CD14-positive monocyte (primary cell): Measurements from ENCODE around the gene CDH4. TPM values are rescaled to one million over a fixed set of nuclear protein-coding genes. Genes with fewer than 3 reads are reported as not detected.
"Not testable (repeated sequence)": the region's sequence is repeated elsewhere in the genome, so short reads cannot be mapped to it uniquely, and the experiment has no call there.

ENCODE experiments used
- DNase-seq, 3 donors: peaks; one replicate each; pipeline ENCODE4 v3.0.0-alpha.2; 2011 to 2022
- H2AFZ ChIP-seq: 2 replicates; pipeline ENCODE4 v1.6.0; 2012; ENCODE audit warnings: mild to moderate bottlenecking, low read depth, low read length, inconsistent platforms; ENCODE audit not compliant: insufficient read depth, poor library complexity, severe bottlenecking
- H3K27ac ChIP-seq, 2 donors: 1 replicate in 1 of 2; 2 replicates in 1 of 2; pipeline ENCODE4 v1.5.1; 2012 to 2013; ENCODE audit warnings: low read length in 2 of 2, control low read depth in 1 of 2, inconsistent platforms in 1 of 2, low read depth in 1 of 2, mild to moderate bottlenecking in 1 of 2
- H3K27me3 ChIP-seq, 2 donors: one replicate each; pipeline versions ENCODE4 v1.6.0 to v1.6.1; 2011 to 2013; ENCODE audit warnings: low read length in 2 of 2; ENCODE audit not compliant: control insufficient read depth in 2 of 2, insufficient read depth in 2 of 2
- H3K36me3 ChIP-seq, 2 donors: replicated peaks in 1 of 2; 1 replicate in 1 of 2; 2 replicates in 1 of 2; pipeline versions ENCODE4 v1.5.1 to v1.6.1; 2012 to 2013; ENCODE audit warnings: low read length in 2 of 2, control low read depth in 1 of 2, inconsistent platforms in 1 of 2, mild to moderate bottlenecking in 1 of 2; ENCODE audit not compliant: insufficient read depth in 2 of 2, control insufficient read depth in 1 of 2
- H3K4me1 ChIP-seq, 2 donors: 1 replicate in 1 of 2; 2 replicates in 1 of 2; pipeline versions ENCODE4 v1.5.1 to v1.6.1; 2012 to 2013; ENCODE audit warnings: low read length in 2 of 2, control low read depth in 1 of 2, inconsistent platforms in 1 of 2, mild to moderate bottlenecking in 1 of 2, moderate library complexity in 1 of 2; ENCODE audit not compliant: insufficient read depth in 2 of 2, control insufficient read depth in 1 of 2
- H3K4me2 ChIP-seq: replicated peaks from 2 replicates; pipeline ENCODE3; 2012; ENCODE audit warnings: low read length, moderate library complexity, mild to moderate bottlenecking; ENCODE audit not compliant: poor library complexity, severe bottlenecking; ENCODE audit errors: extremely low read depth
- H3K4me3 ChIP-seq, 3 experiments: fragments of 200-600 bp in 1 of 3; sonication (generic) in 1 of 3; replicated peaks in 1 of 3; 1 replicate in 2 of 3; 2 replicates in 1 of 3; pipeline ENCODE4 v1.5.1; 2011 to 2013; ENCODE audit warnings: low read length in 3 of 3, mild to moderate bottlenecking in 3 of 3, control low read depth in 2 of 3, low read depth in 2 of 3, inconsistent platforms in 1 of 3, moderate library complexity in 1 of 3
- H3K79me2 ChIP-seq: 2 replicates; pipeline ENCODE4 v1.6.0; 2012; ENCODE audit warnings: mild to moderate bottlenecking, control low read depth, inconsistent platforms, low read length, moderate library complexity; ENCODE audit not compliant: insufficient read depth
- H3K9ac ChIP-seq: 2 replicates; pipeline ENCODE4 v1.6.0; 2017; ENCODE audit warnings: low read length, mild to moderate bottlenecking; ENCODE audit not compliant: insufficient read depth, poor library complexity, severe bottlenecking
- H3K9me3 ChIP-seq, 2 donors: replicated peaks in 1 of 2; 1 replicate in 1 of 2; 2 replicates in 1 of 2; pipeline versions ENCODE4 v1.5.1 to v1.6.1; 2012 to 2013; ENCODE audit warnings: low read length in 2 of 2, control low read depth in 1 of 2; ENCODE audit not compliant: control insufficient read depth in 1 of 2, insufficient read depth in 1 of 2
- H4K20me1 ChIP-seq: 2 replicates; pipeline ENCODE4 v1.6.0; 2012; ENCODE audit warnings: mild to moderate bottlenecking, low read length, control low read depth, moderate library complexity; ENCODE audit not compliant: insufficient read depth
- H3K27ac Mint-ChIP-seq, 7 donors: one replicate each; pipeline ENCODE4 v1.8.0; 2020; ENCODE audit warnings: mild to moderate bottlenecking in 7 of 7, mixed read lengths in 7 of 7, moderate library complexity in 6 of 7, inconsistent platforms in 2 of 7
- H3K27me3 Mint-ChIP-seq, 3 donors: one replicate each; pipeline ENCODE4 v1.8.0; 2021 to 2022; ENCODE audit warnings: low read depth in 3 of 3, mild to moderate bottlenecking in 3 of 3, mixed read lengths in 3 of 3, moderate library complexity in 3 of 3, inconsistent platforms in 1 of 3
- H3K36me3 Mint-ChIP-seq, 2 donors: one replicate each; pipeline ENCODE4 v1.8.0; 2020; ENCODE audit warnings: mixed read lengths in 2 of 2, inconsistent platforms in 1 of 2, mild to moderate bottlenecking in 1 of 2
- H3K4me1 Mint-ChIP-seq: one replicate; pipeline ENCODE4 v1.8.0; 2020; ENCODE audit warnings: mild to moderate bottlenecking, mixed read lengths
- H3K4me3 Mint-ChIP-seq, 2 donors: one replicate each; pipeline ENCODE4 v1.8.0; 2020; ENCODE audit warnings: mild to moderate bottlenecking in 2 of 2, mixed read lengths in 2 of 2, moderate library complexity in 1 of 2
- H3K9me3 Mint-ChIP-seq, 7 donors: one replicate each; pipeline ENCODE4 v1.8.0; 2020 to 2022; ENCODE audit warnings: mixed read lengths in 7 of 7, mild to moderate bottlenecking in 6 of 7, moderate library complexity in 6 of 7, inconsistent platforms in 2 of 7
- CTCF ChIP-seq: fragments of 200-600 bp; IDR thresholded peaks from one replicate; pipeline ENCODE4 v1.8.0; 2022; ENCODE audit warnings: antibody characterized with exemption, mild to moderate bottlenecking
- WGBS: methylation state at CpG from one replicate; pipeline ENCODE4 v1.1.5; 2013; ENCODE audit warnings: missing lambda C conversion rate; ENCODE audit not compliant: insufficient coverage; 5-methylcytosine and 5-hydroxymethylcytosine counted together
- intact Hi-C, 2 donors: fragments of 100-400 bp; cut with micrococcal nuclease; formaldehyde crosslinking; loops; one replicate each; pipeline versions ENCODE4 v1.15.0 to v1.15.1; 2023
- polyA plus RNA-seq, 3 donors: library from polyadenylated mRNA; depleted of rRNA in 1 of 3; unstranded in 2 of 3; stranded (reverse) in 1 of 3; fragments of 300-500 nt in 2 of 3; fragments of >200 nt in 1 of 3; fragmentation: Illumina TruSeq in 2 of 3; gene quantifications; 1 replicate in 2 of 3; 2 replicates in 1 of 3; pipeline ENCODE4 v1.2.3, GENCODE V29; 2012 to 2021

The CDH4 gene
- polyA plus RNA-seq, 3 donors, result not detected

- Mint-ChIP-seq H3K4me1 (no peaks in the 10 kb centered on the region), H3K4me3 (no peak overlapping the region), H3K9me3 (peaks cover 8 to 41% (median 17%) of the 10 kb centered on the region in 7 donors), H3K27ac (no peak overlapping the region), H3K27me3 (peaks cover 0 to 3% (median 0%) of the 10 kb centered on the region in 3 donors), H3K36me3 (no peaks in the 10 kb centered on the region)
- Histone ChIP-seq H3K4me1 (no peaks in the 10 kb centered on the region), H3K79me2 (no peaks in the 10 kb centered on the region), H3K27me3 (no peaks in the 10 kb centered on the region), H3K27ac (no peak overlapping the region), H3K9ac (no peak overlapping the region), H4K20me1 (no peaks in the 10 kb centered on the region), H3K36me3 (no peaks in the 10 kb centered on the region), H2AFZ (no peak overlapping the region), H3K4me2 (no peak overlapping the region), H3K4me3 (no peak overlapping the region), H3K9me3 (peaks cover 26 to 85% of the 10 kb centered on the region in 2 donors)
- WGBS, result 87% methylated on average over 4 of the region's 4 CpGs
- intact Hi-C loops, result no loop called here
- no peak for TF ChIP-seq CTCF
- DNase-seq, result no peak
Measured at GRCh38 chr20:61424011-61424627, 172.1 kb downstream of the CDH4 start.

- no peak overlapping the region for H3K4me2 ChIP-seq
- H3K4me3 Mint-ChIP-seq, result no peak overlapping the region
- H3K4me1 ChIP-seq, result no peaks in the 10 kb centered on the region
- H3K79me2 ChIP-seq, result no peaks in the 10 kb centered on the region
- H3K9me3 Mint-ChIP-seq, result peaks cover 7 to 41% (median 14%) of the 10 kb centered on the region in 7 donors
- H3K4me1 Mint-ChIP-seq, result no peaks in the 10 kb centered on the region
- no peaks in the 10 kb centered on the region for H3K36me3 Mint-ChIP-seq
- WGBS, result 92% methylated on average over 25 of the region's 25 CpGs
- DNase-seq, result no peak
- H3K27ac Mint-ChIP-seq, result no peak overlapping the region
- no peak overlapping the region for H3K9ac ChIP-seq
- H2AFZ ChIP-seq, result no peak overlapping the region
- H3K27me3 Mint-ChIP-seq, result peaks cover 0 to 3% (median 0%) of the 10 kb centered on the region in 3 donors
- peaks cover 24 to 78% of the 10 kb centered on the region in 2 donors for H3K9me3 ChIP-seq
- H3K27me3 ChIP-seq, result no peaks in the 10 kb centered on the region
- H4K20me1 ChIP-seq, result no peaks in the 10 kb centered on the region
- intact Hi-C loops, result no loop called here
- H3K27ac ChIP-seq, result no peak overlapping the region
- H3K36me3 ChIP-seq, result no peaks in the 10 kb centered on the region
- H3K4me3 ChIP-seq, result no peak overlapping the region
- TF ChIP-seq CTCF, result no peak
Measured at GRCh38 chr20:61424628-61425420, 172.8 kb downstream of the CDH4 start.

GRCh38 chr20:61425541-61425991, 173.5 kb downstream of the CDH4 start:
- H3K4me3 Mint-ChIP-seq, H3K4me3 ChIP-seq, H3K4me2 ChIP-seq, H2AFZ ChIP-seq, H3K27me3 ChIP-seq, H3K4me1 ChIP-seq, H4K20me1 ChIP-seq, H3K36me3 ChIP-seq, intact Hi-C loops, H3K27ac Mint-ChIP-seq, H3K4me1 Mint-ChIP-seq, H3K9ac ChIP-seq, H3K27me3 Mint-ChIP-seq, H3K36me3 Mint-ChIP-seq, H3K27ac ChIP-seq, H3K79me2 ChIP-seq, DNase-seq: not testable (repeated sequence)
- peaks cover 24 to 71% of the 10 kb centered on the region in 2 donors for H3K9me3 ChIP-seq
- H3K9me3 Mint-ChIP-seq, result peaks cover 4 to 33% (median 10%) of the 10 kb centered on the region in 7 donors
- WGBS, result 92% methylated on average over 18 of the region's 18 CpGs
